Neural cell (in vitro differentiated cells): Measurements from ENCODE around the gene AIF1L. TPM values are rescaled to one million over a fixed set of nuclear protein-coding genes. Genes with fewer than 3 reads are reported as not detected.

ENCODE experiments used
- H2AFZ ChIP-seq: fragments of 200-600, 300-800 bp; sonication (generic), shearing (Covaris generic); 2 replicates; pipeline ENCODE4 v1.6.0; 2014; ENCODE audit warnings: low read depth, mild to moderate bottlenecking, antibody characterized with exemption, low read length, moderate library complexity
- H3F3A ChIP-seq: fragments of 200-600 bp; shearing (Covaris generic); 2 replicates; pipeline ENCODE4 v1.6.1; 2016; ENCODE audit warnings: mild to moderate bottlenecking, moderate library complexity, mixed read lengths, antibody characterized with exemption, low read length; ENCODE audit not compliant: insufficient read depth, poor library complexity, severe bottlenecking
- H3K27ac ChIP-seq: fragments of 200-600, 300-800 bp; sonication (generic), shearing (Covaris generic); 2 replicates; pipeline ENCODE4 v1.5.1; 2014; ENCODE audit warnings: mild to moderate bottlenecking, low read length, moderate library complexity
- H3K27me3 ChIP-seq: fragments of 300-800, 200-600 bp; sonication (generic), shearing (Covaris generic); 2 replicates; pipeline ENCODE4 v1.6.0; 2014; ENCODE audit warnings: mild to moderate bottlenecking, low read depth, low read length, moderate library complexity; ENCODE audit not compliant: insufficient read depth
- H3K36me3 ChIP-seq: fragments of 300-800, 200-600 bp; sonication (generic), shearing (Covaris generic); 2 replicates; pipeline ENCODE4 v1.5.1; 2014; ENCODE audit warnings: mild to moderate bottlenecking, antibody characterized with exemption, low read length, moderate library complexity; ENCODE audit not compliant: insufficient read depth
- H3K4me2 ChIP-seq: fragments of 300-800, 200-600 bp; sonication (generic), shearing (Covaris generic); 2 replicates; pipeline ENCODE4 v1.6.0; 2014; ENCODE audit warnings: mild to moderate bottlenecking, low read length
- H3K4me3 ChIP-seq: fragments of 300-800, 200-600 bp; sonication (generic), shearing (Covaris generic); 2 replicates; pipeline ENCODE4 v1.5.1; 2014; ENCODE audit warnings: mild to moderate bottlenecking, low read length, moderate library complexity
- H3K79me2 ChIP-seq: fragments of 200-600 bp; shearing (Covaris generic); replicated peaks from 2 replicates; pipeline ENCODE4 v1.6.0; 2014; ENCODE audit warnings: mild to moderate bottlenecking, low read length, moderate library complexity; ENCODE audit not compliant: insufficient read depth
- H3K9ac ChIP-seq: fragments of 300-800, 200-600 bp; sonication (generic), shearing (Covaris generic); 2 replicates; pipeline ENCODE4 v1.6.1; 2016; ENCODE audit warnings: mild to moderate bottlenecking, low read length, mixed read lengths
- H3K9me2 ChIP-seq: fragments of 200-600 bp; shearing (Covaris generic); 2 replicates; pipeline ENCODE4 v1.6.1; 2016; ENCODE audit warnings: mild to moderate bottlenecking, low read length, mixed read lengths; ENCODE audit not compliant: insufficient read depth
- H3K9me3 ChIP-seq: fragments of 200-600, 300-800 bp; sonication (generic), shearing (Covaris generic); 2 replicates; pipeline ENCODE4 v1.6.1; 2016; ENCODE audit warnings: mild to moderate bottlenecking, mixed run types, low read length, moderate library complexity, mixed read lengths
- H4K20me1 ChIP-seq: fragments of 200-600 bp; shearing (Covaris generic); 2 replicates; pipeline ENCODE4 v1.6.1; 2016; ENCODE audit warnings: mild to moderate bottlenecking, mixed run types; ENCODE audit not compliant: insufficient read depth
- EP300 ChIP-seq: fragments of 450-650 bp; conservative IDR thresholded peaks from 2 replicates; pipeline ENCODE4 v1.6.1; 2014; ENCODE audit warnings: antibody characterized with exemption, mild to moderate bottlenecking, moderate library complexity; ENCODE audit not compliant: poor library complexity, severe bottlenecking
- EZH2 ChIP-seq: fragments of 200-600, 300-800 bp; shearing (Covaris generic), sonication (generic); IDR thresholded peaks from 2 replicates; pipeline ENCODE4 v1.6.1; 2014; ENCODE audit warnings: antibody characterized with exemption, low read length, borderline replicate concordance, mild to moderate bottlenecking; ENCODE audit not compliant: insufficient read depth, poor library complexity, severe bottlenecking
- MXI1 ChIP-seq: fragments of 450-650 bp; conservative IDR thresholded peaks from 2 replicates; pipeline ENCODE4 v1.6.1; 2014; ENCODE audit warnings: antibody characterized with exemption, mild to moderate bottlenecking; ENCODE audit not compliant: poor library complexity, severe bottlenecking
- POLR2AphosphoS5 ChIP-seq: IDR thresholded peaks from 2 replicates; pipeline ENCODE4 v1.6.1; 2012
- RAD21 ChIP-seq: fragments of 450-650 bp; conservative IDR thresholded peaks from 2 replicates; pipeline ENCODE4 v1.6.1; 2014; ENCODE audit warnings: antibody characterized with exemption, mild to moderate bottlenecking, moderate library complexity
- SMC3 ChIP-seq: fragments of 450-650 bp; conservative IDR thresholded peaks from 2 replicates; pipeline ENCODE4 v1.6.1; 2014; ENCODE audit warnings: antibody characterized with exemption, mild to moderate bottlenecking, moderate library complexity; ENCODE audit not compliant: poor library complexity
- TAF1 ChIP-seq: IDR thresholded peaks from 2 replicates; pipeline ENCODE4 v1.6.1; 2012; ENCODE audit warnings: low read depth
- polyA plus RNA-seq: library from polyadenylated mRNA; depleted of rRNA; stranded (reverse); fragments of >200 nt; gene quantifications from 2 replicates; pipeline ENCODE4 v1.2.3, GENCODE V29; 2014
- TF ChIP-seq, protein P1 (sequence below): fragments of 450-650 bp; IDR thresholded peaks from 2 replicates; pipeline ENCODE4 v1.5.1; 2014; ENCODE audit warnings: antibody characterized with exemption, mild to moderate bottlenecking, moderate library complexity; ENCODE audit not compliant: poor library complexity, severe bottlenecking
- TF ChIP-seq, protein P2 (sequence below): IDR thresholded peaks from 2 replicates; pipeline ENCODE4 v1.6.1; 2012; ENCODE audit warnings: borderline replicate concordance

AIF1L gene
- polyA plus RNA-seq, 1 donor from 2014 or later, result 3.4 TPM

DNA sequence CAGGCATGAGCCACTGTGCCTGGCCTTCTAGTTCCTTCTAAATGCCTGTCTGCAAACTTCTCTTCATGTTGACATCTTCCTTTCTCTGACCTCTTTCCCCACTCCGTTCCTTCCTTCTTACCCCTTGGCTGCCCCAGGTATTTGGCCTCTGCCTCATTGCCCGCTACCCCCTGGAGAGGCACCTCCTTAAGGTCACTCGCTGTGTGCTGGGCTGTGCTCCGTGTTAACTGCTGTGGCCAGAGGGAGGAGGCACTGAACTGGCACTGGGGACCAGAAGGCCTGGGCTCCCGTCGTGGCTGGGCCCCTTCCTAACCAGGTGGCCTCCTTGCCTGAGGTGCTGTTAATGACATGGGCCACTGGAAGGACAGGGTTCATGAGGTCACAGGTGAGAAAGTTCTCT lies 48.0 kb upstream of the AIF1L start:
- H3K9me3 ChIP-seq, result no peaks in the 10 kb centered on the region
- no peak overlapping the region for H3K27ac ChIP-seq
- TF ChIP-seq SMC3 (no peak), EZH2 (no peak), MXI1 (no peak), RAD21 (no peak), TAF1 (no peak), EP300 (no peak), POLR2AphosphoS5 (no peak)
- TF ChIP-seq, protein P1, sequence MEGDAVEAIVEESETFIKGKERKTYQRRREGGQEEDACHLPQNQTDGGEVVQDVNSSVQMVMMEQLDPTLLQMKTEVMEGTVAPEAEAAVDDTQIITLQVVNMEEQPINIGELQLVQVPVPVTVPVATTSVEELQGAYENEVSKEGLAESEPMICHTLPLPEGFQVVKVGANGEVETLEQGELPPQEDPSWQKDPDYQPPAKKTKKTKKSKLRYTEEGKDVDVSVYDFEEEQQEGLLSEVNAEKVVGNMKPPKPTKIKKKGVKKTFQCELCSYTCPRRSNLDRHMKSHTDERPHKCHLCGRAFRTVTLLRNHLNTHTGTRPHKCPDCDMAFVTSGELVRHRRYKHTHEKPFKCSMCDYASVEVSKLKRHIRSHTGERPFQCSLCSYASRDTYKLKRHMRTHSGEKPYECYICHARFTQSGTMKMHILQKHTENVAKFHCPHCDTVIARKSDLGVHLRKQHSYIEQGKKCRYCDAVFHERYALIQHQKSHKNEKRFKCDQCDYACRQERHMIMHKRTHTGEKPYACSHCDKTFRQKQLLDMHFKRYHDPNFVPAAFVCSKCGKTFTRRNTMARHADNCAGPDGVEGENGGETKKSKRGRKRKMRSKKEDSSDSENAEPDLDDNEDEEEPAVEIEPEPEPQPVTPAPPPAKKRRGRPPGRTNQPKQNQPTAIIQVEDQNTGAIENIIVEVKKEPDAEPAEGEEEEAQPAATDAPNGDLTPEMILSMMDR, result no peak
- TF ChIP-seq, protein P2, sequence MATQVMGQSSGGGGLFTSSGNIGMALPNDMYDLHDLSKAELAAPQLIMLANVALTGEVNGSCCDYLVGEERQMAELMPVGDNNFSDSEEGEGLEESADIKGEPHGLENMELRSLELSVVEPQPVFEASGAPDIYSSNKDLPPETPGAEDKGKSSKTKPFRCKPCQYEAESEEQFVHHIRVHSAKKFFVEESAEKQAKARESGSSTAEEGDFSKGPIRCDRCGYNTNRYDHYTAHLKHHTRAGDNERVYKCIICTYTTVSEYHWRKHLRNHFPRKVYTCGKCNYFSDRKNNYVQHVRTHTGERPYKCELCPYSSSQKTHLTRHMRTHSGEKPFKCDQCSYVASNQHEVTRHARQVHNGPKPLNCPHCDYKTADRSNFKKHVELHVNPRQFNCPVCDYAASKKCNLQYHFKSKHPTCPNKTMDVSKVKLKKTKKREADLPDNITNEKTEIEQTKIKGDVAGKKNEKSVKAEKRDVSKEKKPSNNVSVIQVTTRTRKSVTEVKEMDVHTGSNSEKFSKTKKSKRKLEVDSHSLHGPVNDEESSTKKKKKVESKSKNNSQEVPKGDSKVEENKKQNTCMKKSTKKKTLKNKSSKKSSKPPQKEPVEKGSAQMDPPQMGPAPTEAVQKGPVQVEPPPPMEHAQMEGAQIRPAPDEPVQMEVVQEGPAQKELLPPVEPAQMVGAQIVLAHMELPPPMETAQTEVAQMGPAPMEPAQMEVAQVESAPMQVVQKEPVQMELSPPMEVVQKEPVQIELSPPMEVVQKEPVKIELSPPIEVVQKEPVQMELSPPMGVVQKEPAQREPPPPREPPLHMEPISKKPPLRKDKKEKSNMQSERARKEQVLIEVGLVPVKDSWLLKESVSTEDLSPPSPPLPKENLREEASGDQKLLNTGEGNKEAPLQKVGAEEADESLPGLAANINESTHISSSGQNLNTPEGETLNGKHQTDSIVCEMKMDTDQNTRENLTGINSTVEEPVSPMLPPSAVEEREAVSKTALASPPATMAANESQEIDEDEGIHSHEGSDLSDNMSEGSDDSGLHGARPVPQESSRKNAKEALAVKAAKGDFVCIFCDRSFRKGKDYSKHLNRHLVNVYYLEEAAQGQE, result no peak

DNA sequence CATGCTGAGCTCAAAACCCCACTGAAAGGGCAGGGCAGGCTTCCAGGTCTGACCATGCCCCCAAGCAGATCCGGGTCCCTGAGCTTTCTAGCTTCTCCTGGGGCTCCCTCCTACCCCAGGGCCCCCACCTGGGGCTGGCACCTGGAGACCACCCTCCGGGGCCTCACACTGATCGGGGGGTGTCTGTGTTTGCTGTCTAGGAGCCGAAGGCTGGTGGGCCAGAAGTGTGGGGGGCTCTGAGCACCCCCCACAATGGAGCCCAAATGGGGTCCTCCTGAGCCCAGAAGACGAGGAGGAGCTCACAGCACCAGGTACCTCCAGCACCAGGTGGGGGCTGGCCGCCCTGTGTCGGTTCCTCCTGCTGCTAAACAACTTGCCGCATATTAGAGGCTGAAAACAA lies 47.5 kb upstream of the AIF1L start:
- no peaks in the 10 kb centered on the region for H3K9me2 ChIP-seq
- H2AFZ ChIP-seq, result no peak overlapping the region
- no peaks in the 10 kb centered on the region for H3K36me3 ChIP-seq
- H3K4me3 ChIP-seq, result no peak overlapping the region
- H3K4me2 ChIP-seq, result no peak overlapping the region
- H3K9me3 ChIP-seq, result no peaks in the 10 kb centered on the region
- H3K27ac ChIP-seq, result no peak overlapping the region
- no peaks in the 10 kb centered on the region for H3F3A ChIP-seq
- no peaks in the 10 kb centered on the region for H3K27me3 ChIP-seq
- no peaks in the 10 kb centered on the region for H4K20me1 ChIP-seq
- no peak for TF ChIP-seq EP300
- TF ChIP-seq MXI1, result no peak
- TF ChIP-seq, protein P1, result no peak
- H3K79me2 ChIP-seq, result no peaks in the 10 kb centered on the region
- H3K9ac ChIP-seq, result no peak overlapping the region

More for the DNA sequence above, 48.0 kb upstream of the AIF1L start:
- Histone ChIP-seq H3K4me3 (no peak overlapping the region), H3K79me2 (no peaks in the 10 kb centered on the region), H2AFZ (no peak overlapping the region), H3K9me2 (no peaks in the 10 kb centered on the region), H3K36me3 (no peaks in the 10 kb centered on the region), H3K4me2 (no peak overlapping the region), H4K20me1 (no peaks in the 10 kb centered on the region), H3K9ac (no peak overlapping the region), H3K27me3 (no peaks in the 10 kb centered on the region), H3F3A (no peaks in the 10 kb centered on the region)
